ENCODE measurements around the gene STARD5.
"Not testable (repeated sequence)": the region's sequence is repeated elsewhere in the genome, so short reads cannot be mapped to it uniquely, and the experiment has no call there.

The STARD5 gene

DNA sequence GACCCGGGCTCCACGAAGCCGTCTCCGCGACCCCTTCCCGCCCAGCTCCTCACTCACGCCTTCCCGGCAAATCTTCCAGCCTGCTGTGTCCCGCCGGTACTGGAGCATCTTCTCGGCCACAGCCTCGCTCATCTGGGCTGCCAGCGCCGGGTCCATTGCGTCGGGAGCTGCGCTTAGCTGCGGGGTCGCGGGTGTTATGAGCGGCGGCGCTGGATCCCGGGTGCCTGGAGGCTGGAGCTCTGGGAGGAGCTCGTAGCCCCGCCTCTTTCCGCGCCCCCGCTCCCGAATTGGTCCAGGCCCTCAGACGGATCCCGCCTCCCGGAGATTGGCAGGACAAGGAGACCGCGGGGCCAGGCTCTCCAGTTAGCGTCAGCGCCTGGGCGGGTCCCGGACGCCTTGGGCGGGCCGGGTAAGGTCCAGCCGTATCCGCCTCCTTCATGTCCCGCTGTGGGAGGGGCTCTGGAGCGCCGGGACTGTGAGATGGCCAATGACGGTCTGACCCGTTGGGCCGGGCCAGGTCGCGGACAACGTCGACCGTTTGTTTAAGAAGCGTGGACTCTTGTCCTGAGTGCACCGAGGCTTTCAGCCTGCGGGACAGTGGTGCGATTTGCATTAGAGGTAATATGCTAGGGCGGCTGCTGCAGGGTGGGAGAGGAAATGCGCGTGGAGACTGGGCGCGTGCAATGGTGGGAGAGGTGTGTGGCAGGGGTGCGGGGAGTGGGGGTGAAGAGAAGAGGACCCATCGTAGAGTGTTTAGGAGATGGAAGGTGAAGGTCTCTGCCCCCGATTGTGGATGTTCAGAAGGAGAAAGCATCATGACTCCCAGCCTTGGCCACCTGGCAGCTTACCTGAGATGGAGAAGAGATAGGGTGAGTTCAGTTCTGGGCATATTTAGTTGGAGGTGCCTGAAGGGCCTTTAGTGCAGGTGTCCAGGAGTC lies at the start of gene STARD5:
Gene STARD5, minus strand, starts transcription at position 198 of the 938 bp plus-strand sequence. Its CDS starts 42 bp downstream, at position 156.
- peak; percentile 93 for DNase-seq (ENCODE audit: low read depth)

- DNase-seq (ENCODE audit: low read depth): no peak
Measured at GRCh38 chr15:81373176-81373575, 49.2 kb upstream of the STARD5 start.

DNA sequence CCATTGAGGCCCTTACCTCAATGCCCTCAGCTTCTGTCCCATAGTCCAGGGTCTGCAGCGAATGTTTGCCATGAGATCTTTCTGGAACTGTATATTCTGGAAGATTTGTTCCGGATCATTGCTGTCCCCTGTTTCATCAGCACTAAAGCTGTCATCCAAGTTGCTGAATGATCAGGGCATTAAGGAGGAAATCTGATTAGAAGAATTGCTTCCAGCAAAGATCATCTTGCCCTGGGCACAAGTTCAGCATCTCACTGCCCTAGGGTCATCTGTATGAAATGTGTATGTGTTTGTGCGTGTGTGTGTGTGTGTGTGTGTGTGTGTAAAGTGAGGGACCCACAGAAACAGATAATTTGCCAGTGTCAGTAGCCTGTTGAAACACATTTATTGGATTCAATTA lies 48.6 kb upstream of the STARD5 start:
- no peak for DNase-seq (ENCODE audit: low read depth)

GRCh38 chr15:81363718-81364500 lies 40.0 kb upstream of the STARD5 start:
- no peak for DNase-seq (ENCODE audit: low read depth)

GRCh38 chr15:81363276-81363675 lies 39.3 kb upstream of the STARD5 start:
- no peak for DNase-seq (ENCODE audit: low read depth)

DNA sequence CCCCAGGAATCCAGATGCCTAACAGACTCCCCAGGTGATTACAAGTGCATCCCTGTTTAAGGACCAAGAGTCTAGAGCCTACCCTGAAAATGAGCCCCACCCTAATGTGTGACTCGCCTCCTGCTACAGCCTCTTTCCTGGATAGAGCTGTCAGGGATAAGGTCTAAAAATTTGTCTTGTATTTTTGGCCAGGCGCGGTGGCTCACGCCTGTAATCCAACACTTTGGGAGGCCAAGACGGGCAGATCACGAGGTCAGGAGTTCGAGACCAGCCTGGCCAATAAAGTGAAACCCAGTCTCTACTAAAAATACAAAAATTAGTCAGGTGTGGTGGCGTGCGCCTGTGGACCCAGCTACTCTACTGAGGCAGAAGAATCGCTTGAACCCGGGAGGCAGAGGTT lies 38.8 kb upstream of the STARD5 start:
- no peak for DNase-seq (ENCODE audit: low read depth)

DNA sequence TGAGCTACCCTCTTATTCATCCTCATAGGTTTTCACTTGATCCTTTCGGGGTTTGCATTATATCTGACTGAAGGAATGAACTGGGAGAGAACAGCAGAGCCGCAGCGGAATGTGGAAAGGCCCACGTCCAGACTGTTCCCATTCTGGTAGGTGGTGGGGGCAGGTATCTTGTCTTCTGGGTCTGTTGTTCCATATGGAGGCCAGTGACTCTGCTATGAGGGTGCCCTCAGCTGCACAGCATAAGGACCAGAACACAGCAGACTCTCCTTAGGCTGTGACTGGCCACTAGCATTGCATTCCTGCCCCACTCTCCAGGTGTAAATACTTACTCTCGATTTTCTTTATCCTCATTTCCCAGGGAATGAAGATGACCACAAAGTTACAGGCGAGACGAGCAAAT lies 38.0 kb upstream of the STARD5 start:
- no peak for DNase-seq (ENCODE audit: low read depth)

DNA sequence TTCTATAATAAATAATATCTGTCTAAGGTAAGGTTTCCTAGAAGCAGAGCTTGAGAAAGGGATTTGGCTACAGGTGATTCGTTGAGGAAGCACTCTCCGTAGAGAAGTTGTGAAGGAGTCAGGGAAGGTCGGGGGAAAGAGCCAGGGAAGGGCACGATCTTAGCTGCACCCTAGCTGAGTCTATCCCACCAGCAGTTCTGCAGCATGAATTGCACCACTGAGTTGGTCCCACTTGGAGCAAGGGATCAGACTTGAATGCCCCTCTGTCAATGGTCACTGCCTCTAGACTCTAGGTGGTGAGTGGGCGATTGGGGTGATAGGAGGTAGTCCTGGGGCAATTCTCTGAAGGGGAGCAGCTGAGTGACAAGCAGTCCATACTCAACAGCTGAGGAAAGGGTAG lies 36.5 kb upstream of the STARD5 start:
- no peak for DNase-seq (ENCODE audit: low read depth)

GRCh38 chr15:81358248-81358647 lies 34.3 kb upstream of the STARD5 start:
- no peak for DNase-seq (ENCODE audit: low read depth)

DNA sequence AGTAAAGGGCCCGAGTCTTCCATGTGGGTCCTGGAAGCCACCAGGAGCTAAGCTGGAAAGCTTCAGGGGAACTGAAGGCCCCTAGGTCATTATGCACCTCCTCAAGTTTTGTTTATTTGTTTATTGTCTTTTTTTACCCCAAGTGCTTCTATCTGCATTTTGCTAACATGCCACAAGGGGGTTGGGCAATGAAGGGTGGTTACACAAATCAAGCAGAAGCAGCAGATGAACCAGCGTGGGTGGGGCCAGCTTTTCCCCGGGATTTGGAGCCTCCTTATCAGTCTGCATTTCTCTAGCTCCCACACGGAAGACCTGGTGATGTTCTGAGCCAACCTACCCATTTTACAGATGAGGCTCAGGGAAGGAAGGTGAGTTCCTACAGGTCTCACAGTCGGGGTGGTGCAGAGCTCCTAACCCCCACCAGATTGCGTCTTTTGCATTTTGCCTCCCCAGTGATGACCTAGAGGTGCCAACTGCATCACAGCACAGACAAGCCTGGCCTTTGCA lies 33.3 kb upstream of the STARD5 start:
- peak; percentile 16 for DNase-seq (ENCODE audit: low read depth)

GRCh38 chr15:81356252-81356651 lies 32.3 kb upstream of the STARD5 start:
- DNase-seq (ENCODE audit: low read depth): no peak

- DNase-seq (ENCODE audit: low read depth): no peak
Measured at GRCh38 chr15:81351651-81352050, 27.7 kb upstream of the STARD5 start.

DNA sequence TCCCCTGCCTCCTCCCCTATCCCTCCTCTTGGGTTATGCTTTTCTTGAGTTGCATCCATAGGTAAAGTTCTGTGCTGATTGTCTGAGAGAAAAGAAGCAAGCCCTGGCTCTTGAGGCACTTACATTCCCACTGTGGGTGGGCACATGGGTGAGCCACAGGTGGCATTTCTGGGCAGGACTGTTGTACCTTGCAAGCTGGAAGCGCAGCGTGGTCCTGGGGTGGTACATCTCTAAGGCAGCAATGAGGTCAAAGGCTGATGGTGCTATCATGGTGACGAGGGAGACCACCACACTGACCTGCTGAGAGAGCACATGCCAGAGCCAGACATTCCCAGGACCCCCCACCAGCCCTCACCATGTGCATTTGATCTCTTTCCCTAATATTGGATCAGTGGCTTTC lies 25.3 kb upstream of the STARD5 start:
- DNase-seq (ENCODE audit: low read depth): no peak

DNA sequence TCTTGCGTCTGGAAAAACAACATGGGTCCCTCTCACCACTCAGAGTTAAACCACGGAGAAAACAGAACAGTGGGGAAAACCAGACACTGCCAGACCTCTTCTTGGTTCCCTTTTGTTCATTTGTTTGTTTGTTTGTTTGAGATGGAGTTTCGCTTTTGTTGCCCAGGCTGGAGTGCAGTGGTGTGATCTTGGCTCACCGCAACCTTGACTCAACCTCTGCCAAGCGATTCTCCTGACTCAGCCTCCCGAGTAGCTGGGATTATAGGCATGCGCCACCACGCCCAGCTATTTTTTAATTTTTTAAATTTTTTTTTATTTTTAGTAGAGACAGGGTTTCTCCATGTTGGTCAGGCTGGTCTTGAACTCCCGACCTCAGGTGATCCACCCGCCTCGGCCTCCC lies 24.8 kb upstream of the STARD5 start:
- not testable (repeated sequence) for DNase-seq (ENCODE audit: low read depth)

DNA sequence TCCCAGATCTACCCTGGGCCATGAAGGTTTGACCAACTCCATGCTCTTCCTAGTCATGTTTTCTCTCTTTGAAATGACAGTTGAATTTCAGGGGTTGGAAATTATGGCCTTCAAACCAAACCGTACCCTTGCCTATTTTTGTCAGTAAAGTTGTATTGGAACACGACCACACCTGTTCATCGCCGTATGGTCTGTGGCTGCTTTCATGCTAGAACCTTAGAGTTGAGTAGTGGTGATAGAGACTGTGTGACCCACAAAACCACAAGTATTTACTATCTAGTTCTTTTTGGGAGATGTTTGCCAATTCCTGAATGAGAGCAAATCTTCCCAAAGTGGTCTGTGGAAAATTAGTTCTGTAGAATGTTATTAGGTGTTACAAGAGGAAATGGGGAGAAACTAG lies 24.0 kb upstream of the STARD5 start:
- DNase-seq (ENCODE audit: low read depth): no peak

GRCh38 chr15:81346611-81347010 lies 22.7 kb upstream of the STARD5 start:
- no peak for DNase-seq (ENCODE audit: low read depth)

GRCh38 chr15:81343371-81343770 lies 19.4 kb upstream of the STARD5 start:
- no peak for DNase-seq (ENCODE audit: low read depth)

GRCh38 chr15:81341351-81341750 lies 17.4 kb upstream of the STARD5 start:
- no peak for DNase-seq (ENCODE audit: low read depth)

DNA sequence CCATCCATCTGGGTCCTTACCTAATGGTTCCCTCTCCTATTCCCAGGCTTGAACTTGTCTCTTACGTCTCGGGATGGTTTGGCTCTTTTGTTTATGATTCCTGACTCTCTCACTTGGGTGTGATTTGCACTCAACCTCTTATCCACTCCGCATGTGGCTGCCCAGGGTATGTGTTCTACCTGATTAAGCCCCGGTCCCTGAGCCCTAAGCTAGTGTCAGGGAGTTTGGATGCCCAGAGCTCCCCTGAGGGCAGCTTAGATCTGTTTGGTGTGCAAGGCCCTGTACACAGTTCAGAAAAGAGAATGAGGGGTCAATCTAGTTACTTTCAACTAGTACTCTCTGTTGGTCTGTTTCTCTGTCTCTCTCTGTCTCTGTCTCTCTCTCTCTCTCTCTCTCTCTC lies 15.9 kb upstream of the STARD5 start:
- DNase-seq (ENCODE audit: low read depth): no peak

GRCh38 chr15:81339321-81339720 lies 15.4 kb upstream of the STARD5 start:
- DNase-seq (ENCODE audit: low read depth): no peak

GRCh38 chr15:81338170-81339007 lies 14.4 kb upstream of the STARD5 start:
- DNase-seq (ENCODE audit: low read depth): peak; percentile 98

DNA sequence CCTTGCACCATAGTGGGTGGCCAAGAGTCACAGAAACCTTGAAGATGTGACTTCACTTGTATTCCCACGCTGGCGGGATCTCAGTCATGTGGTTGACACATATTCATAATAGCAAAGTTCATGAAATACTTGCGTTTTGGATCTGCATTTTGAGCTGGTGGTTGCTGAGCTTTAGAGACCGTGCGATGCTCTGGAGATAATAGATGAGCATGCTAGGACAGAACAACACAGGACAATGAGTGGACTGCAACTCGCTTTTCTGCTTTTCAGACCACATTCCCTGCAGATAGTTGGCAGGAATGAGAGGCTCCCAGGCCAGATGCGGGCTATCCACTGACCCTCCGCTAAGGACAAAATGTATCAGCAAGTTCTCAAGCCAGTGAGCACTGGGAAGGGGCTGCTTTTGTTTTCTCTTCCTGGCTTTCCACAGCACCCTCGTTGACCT lies 13.8 kb upstream of the STARD5 start:
- no peak for DNase-seq (ENCODE audit: low read depth)

All from amniotic epithelial cell (primary cell).